Vagina (tissue), 2 donors: ENCODE data around the gene CNTNAP3B. TPM values are rescaled to one million over a fixed set of nuclear protein-coding genes. Genes with fewer than 3 reads are reported as not detected.
"Not testable (repeated sequence)": the region's sequence is repeated elsewhere in the genome, so short reads cannot be mapped to it uniquely, and the experiment has no call there.

Experiments
- DNase-seq, 2 donors: peaks; one replicate each; pipeline ENCODE4 v3.0.0-alpha.2; 2017; ENCODE audit errors: extremely low spot score in 2 of 2
- H3K27ac ChIP-seq: fragments of 200-600 bp; sonication (generic); one replicate; pipeline ENCODE4 v1.5.1; 2019
- H3K27me3 ChIP-seq: fragments of 200-600 bp; sonication (generic); one replicate; pipeline ENCODE4 v1.5.1; 2019
- H3K36me3 ChIP-seq, 2 donors: fragments of 200-600 bp; sonication (generic); one replicate each; pipeline ENCODE4 v1.5.1; 2017 to 2019
- H3K4me1 ChIP-seq: fragments of 200-600 bp; sonication (generic); one replicate; pipeline ENCODE4 v1.5.1; 2019
- H3K4me3 ChIP-seq, 2 donors: fragments of 200-600 bp; sonication (generic); 1 replicate in 1 of 2; 2 replicates in 1 of 2; pipeline ENCODE4 v1.5.1; 2016 to 2019
- H3K9me3 ChIP-seq: fragments of 200-600 bp; sonication (generic); one replicate; pipeline ENCODE4 v1.5.1; 2019
- intact Hi-C: fragments of 100-400 bp; cut with DNase I; formaldehyde crosslinking; loops from one replicate; pipeline ENCODE4 v1.15.1; 2023
- total RNA-seq: library from RNA; depleted of rRNA; stranded (reverse); fragments of >200 nt; gene quantifications from one replicate; pipeline ENCODE4 v1.2.3, GENCODE V29; 2016

The CNTNAP3B gene
- total RNA-seq, 1 donor from 2014 or later: 34.1 TPM

DNA sequence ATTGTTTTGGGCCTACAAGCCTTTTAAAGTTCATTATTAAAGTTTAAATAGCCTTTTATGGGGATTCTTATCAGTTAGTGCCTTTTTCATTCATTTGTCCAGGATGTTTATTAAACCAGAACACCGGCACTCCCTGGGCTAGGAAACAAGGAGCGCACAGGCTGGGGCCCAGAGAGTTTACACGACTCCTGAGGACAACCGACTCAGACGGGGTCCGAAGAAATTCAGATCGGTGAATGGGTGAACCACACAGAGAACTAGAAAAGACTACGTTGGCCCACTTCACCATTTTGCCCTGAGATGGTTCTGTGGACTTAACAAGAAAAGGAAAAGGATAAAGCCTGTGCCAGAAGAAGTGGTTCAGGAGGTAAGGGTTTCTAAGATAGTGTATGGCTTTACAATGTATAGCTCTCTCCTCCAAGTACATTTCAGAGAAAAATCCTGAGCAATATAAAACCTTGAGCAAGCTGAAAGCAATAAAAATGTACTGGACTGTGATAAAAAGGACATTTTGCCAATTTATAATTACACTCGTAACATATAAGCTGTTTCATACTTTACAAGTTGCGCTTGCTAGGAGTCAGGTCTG, 84.7 kb downstream of the CNTNAP3B start:
- H3K27ac ChIP-seq, H3K36me3 ChIP-seq, H3K27me3 ChIP-seq, H3K9me3 ChIP-seq, intact Hi-C loops, H3K4me3 ChIP-seq, H3K4me1 ChIP-seq: not testable (repeated sequence)
- peak in 1 of 2 donors; percentile 3 for DNase-seq

DNA sequence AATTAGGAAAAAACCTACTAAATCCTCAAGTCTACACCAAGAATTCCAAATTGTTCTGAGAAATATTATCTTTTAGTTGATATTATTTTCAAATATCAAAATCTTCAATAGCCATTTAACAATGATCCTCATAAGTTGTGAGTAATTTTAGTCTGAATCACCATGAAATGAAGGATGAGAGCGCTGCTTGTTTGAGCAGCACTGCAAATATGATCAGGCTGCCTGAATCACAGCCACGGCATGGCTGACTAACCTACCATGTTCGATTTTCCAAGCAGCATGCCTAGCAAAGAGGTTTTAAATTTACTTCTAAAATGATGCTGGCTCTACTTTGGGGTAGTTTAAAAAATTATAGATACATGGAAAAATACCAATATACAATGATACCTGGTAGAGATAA, 95.7 kb downstream of the CNTNAP3B start:
- H3K4me3 ChIP-seq, H3K27ac ChIP-seq, intact Hi-C loops, H3K36me3 ChIP-seq, H3K9me3 ChIP-seq, H3K4me1 ChIP-seq, H3K27me3 ChIP-seq, DNase-seq: not testable (repeated sequence)

DNA sequence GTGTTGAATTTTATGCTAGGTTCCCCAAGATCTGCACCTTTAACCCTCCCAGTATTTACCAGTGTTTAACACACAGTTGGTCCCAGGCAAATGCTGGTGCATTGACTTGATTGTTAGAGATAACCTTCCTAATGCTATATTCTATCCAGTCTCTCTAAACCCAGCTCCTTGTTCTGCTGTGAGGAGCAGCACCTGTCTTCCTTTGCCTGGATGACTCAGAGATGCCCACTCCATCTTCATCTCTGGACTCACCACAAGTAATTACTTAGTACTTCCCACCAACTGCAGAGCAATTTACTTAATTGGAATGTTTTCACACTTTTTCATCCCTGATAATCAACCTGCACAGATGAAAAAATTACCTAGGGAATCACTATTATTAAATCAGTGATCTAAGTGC, 108.6 kb downstream of the CNTNAP3B start:
- intact Hi-C loops, H3K27me3 ChIP-seq, H3K36me3 ChIP-seq, H3K4me1 ChIP-seq, H3K27ac ChIP-seq, H3K4me3 ChIP-seq, DNase-seq, H3K9me3 ChIP-seq: not testable (repeated sequence)

DNA sequence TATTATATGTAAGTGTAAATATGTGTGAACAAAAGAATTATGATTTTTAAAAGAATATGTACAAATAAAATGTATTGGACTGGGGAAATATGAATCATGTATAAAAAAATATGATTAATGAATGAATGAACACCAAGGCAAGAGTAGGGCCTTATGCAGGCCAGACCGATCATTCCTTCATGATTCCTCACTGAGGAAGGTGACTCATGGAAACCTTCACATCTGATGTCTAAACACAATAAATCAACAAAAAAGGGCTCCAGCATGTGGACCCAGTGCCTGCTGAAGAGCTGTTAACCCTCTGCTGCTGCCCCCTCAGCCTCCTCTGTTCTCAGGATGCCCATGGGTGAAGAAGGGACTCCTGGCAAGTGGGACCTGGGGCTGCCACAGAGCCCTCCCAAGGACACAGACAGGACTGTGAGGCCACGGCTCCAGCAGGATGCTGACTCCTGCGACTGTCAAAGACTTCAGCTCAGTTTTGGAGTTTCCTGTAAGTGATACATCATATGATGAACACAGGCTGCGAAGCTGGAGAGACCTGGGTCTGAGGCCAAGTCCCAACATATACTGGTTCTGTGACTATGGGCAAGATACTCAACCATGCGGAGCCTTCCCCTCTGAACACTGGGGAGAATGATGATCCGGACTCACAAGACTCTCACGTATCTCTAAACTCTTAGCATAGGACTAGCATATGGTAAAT, 110.9 kb downstream of the CNTNAP3B start:
- DNase-seq, H3K4me3 ChIP-seq, H3K36me3 ChIP-seq, H3K27ac ChIP-seq, H3K27me3 ChIP-seq, intact Hi-C loops, H3K9me3 ChIP-seq, H3K4me1 ChIP-seq: not testable (repeated sequence)

DNA sequence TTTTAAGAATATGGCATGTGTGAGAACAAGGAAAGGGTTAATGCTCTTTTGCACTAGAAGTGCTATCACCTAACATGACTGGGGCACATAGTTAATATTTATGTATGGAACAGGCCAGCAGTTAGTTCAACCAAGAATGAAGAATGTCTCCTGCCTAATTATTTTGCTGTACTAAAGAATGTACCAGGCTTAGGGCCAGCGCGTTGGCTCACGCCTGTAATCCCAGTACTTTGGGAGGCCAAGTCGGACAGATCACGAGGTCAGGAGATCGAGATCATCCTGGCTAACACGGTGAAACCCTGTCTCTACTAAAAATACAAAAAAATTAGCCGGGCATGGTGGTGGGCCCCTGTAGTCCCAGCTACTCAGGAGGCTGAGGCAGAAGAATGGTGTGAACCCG, 114.9 kb downstream of the CNTNAP3B start:
- H3K27ac ChIP-seq, H3K4me1 ChIP-seq, intact Hi-C loops: not testable (repeated sequence)

DNA sequence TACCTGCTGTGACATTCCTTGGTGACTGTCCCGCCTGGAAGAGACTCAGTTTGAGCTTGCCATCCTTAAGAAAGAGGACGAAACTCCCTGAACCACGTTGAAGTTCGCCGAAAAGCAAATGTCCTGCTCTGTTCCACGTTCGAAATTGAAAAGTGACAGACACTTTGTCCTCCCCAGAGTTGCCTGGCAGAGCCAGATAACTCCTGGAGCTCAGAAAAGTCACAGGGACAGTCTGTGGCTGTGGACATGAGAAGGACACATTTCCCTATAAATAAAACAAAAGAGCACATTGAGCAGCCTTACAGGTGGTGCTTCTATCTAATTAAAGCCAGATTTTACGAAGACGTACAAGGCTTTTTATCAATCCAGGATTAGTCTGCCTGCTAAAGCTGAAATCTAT, 137.6 kb downstream of the CNTNAP3B start:
- H3K4me3 ChIP-seq, H3K27me3 ChIP-seq, DNase-seq, intact Hi-C loops, H3K36me3 ChIP-seq, H3K9me3 ChIP-seq, H3K27ac ChIP-seq, H3K4me1 ChIP-seq: not testable (repeated sequence)

More for the DNA sequence above, 114.9 kb downstream of the CNTNAP3B start:
- H3K27me3 ChIP-seq, H3K4me3 ChIP-seq, H3K9me3 ChIP-seq, DNase-seq, H3K36me3 ChIP-seq: not testable (repeated sequence)

DNA sequence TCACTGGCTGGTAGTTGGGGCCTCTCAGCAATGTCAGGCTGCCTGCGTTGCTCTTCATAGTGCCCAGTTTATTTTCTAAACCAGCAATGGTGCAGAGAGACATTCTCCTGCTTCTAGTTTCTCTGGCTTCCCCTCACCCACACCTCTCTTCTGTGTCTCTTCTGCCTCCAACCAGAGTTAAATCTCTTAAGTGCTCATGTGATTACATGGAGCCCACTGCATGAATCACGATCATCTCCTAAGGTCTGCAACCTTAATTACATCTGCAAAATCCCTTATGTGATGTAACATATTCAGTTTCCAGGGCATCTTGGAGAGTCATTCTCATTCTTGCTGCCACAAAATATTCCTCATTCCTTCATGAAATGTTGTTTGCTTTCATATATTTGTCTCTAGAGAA, 149.0 kb downstream of the CNTNAP3B start:
- H3K4me1 ChIP-seq, DNase-seq, H3K9me3 ChIP-seq, H3K36me3 ChIP-seq, H3K27me3 ChIP-seq, H3K4me3 ChIP-seq, intact Hi-C loops, H3K27ac ChIP-seq: not testable (repeated sequence)

DNA sequence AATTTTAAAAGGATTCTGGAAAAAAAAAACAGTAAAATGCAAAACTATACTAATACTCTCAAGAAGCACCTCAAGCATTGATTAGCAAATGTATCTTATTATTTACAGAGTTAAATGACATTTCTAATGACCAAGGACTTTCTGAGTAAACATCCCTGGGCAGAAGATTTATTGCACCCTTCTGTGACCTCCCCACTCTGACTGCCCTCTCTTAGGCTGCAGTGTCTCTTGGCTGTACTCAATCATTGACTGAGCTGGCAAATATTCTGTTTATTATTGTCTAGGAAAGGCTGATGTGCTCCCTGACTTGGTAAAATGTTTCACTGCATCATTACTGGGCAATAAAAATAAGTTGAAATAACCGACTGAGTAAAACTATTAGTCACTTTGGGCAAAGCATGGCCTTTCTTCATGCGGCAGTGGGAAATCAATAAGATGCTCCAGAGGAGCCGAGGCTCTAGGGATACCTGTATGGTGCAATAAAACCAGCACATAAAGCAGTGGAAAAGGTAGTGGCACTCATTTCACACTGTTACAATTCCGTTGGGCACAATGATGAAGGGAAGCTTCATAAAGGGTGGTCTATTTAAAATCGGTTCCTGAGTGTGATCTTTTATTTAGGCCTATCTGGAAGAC, 151.1 kb downstream of the CNTNAP3B start:
- DNase-seq, intact Hi-C loops, H3K27ac ChIP-seq, H3K36me3 ChIP-seq, H3K4me3 ChIP-seq, H3K9me3 ChIP-seq, H3K27me3 ChIP-seq, H3K4me1 ChIP-seq: not testable (repeated sequence)

DNA sequence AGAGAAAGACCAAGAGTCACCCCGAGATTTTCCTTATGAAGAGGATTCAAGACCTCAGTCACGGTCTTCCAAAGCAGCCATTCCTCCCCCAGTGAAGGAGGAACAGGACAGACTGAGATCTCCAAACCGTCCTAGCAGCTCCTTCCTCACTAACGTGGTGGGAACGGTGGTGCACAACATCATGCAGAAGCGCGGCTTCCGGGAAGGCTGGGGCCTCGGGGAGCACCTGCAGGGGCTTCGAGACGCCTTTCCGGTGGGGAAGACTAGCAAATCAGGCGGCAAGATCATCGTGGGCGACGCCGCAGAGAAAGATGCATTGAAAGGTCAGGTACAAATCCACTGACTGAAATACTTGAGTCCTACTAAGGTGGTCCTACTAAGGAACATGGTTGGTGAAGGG, 154.3 kb downstream of the CNTNAP3B start:
- H3K27ac ChIP-seq, H3K9me3 ChIP-seq, H3K4me3 ChIP-seq, H3K36me3 ChIP-seq, DNase-seq, H3K4me1 ChIP-seq, H3K27me3 ChIP-seq, intact Hi-C loops: not testable (repeated sequence)

DNA sequence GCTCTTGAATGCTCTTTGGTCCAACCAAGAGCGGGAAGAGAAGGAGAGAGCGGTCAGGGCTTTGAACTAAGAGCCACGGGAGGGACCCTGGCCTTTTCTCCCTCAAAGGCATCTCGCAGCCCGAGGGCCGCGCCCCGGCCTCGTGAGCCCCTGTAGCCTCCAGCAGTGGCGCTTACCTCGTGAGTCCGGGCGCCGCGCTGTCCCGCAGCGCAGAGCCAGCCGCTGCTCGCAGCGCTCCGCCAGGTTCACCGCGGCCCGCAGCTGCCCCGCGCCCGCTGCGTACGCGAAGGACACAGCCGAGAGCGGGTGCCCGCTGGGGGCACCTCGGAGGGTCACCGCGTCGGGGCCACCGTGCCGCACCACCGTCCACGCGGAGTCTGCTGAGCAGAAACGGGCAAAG, 176.2 kb downstream of the CNTNAP3B start:
- intact Hi-C loops: not testable (repeated sequence)

DNA sequence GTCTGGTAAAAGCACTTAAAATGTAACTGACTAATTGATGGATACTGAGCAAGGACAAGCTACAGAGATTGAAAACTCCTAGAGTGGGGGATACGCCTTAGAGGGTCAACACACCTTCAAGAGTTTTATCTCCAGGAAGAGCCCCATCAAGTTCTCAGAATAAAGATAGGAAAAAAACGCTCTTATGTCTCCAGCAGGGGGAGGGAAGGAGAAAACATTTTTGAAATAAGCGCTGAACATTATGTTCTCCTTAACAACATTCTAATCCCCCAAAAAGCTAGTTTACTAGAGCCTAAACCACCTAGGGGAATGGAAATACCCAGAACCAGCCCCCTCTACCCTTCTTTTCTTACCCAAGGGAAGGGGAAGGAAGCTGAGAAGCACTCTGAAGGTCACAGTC, 187.5 kb downstream of the CNTNAP3B start:
- intact Hi-C loops, H3K4me1 ChIP-seq, H3K27me3 ChIP-seq, H3K27ac ChIP-seq, H3K9me3 ChIP-seq, H3K36me3 ChIP-seq, DNase-seq, H3K4me3 ChIP-seq: not testable (repeated sequence)

More for the DNA sequence above, 176.2 kb downstream of the CNTNAP3B start:
- not testable (repeated sequence) for H3K27me3 ChIP-seq, H3K9me3 ChIP-seq, H3K27ac ChIP-seq, DNase-seq, H3K4me1 ChIP-seq, H3K36me3 ChIP-seq, H3K4me3 ChIP-seq

DNA sequence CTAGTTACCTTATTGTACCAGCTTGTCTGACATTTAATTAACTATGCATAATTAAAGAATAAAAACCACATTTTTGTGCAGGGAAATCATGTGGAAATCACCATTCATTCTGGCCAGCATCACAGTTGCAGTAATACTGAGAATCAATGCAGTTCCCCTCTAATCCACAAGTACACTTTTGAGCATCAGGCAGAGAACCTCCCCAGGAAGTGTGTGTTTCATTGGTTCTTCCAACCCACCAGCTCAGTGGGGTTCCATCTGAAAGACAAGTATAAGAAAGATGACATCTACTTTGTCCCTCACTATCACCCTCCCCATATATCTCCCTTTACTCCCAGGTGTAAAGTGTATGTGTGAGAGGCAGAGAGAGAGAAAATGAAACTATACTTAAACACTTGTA, 191.1 kb downstream of the CNTNAP3B start:
- H3K27ac ChIP-seq, H3K27me3 ChIP-seq, H3K36me3 ChIP-seq, H3K4me3 ChIP-seq, H3K9me3 ChIP-seq, DNase-seq, intact Hi-C loops, H3K4me1 ChIP-seq: not testable (repeated sequence)

DNA sequence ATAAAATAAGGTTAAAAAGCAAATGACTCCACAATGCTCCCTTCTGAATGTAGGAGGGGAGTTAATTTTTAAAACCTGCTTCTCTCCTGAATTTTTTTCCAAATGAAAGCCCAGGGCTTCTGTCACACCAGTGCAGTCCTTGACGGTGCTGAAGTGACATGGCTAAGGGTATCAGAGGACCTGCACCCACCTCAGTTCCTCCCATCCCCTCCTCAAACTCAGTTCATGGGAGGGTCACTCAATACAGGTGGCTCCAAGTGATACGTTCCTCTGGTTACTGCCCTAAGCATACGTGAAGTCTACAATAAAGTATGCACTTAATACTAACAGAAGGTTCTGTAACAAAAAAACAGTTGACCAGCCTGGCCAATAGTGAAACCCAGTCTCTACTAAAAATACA, 193.5 kb downstream of the CNTNAP3B start:
- H3K9me3 ChIP-seq, H3K36me3 ChIP-seq, H3K27me3 ChIP-seq, H3K27ac ChIP-seq, DNase-seq, H3K4me1 ChIP-seq, intact Hi-C loops, H3K4me3 ChIP-seq: not testable (repeated sequence)

DNA sequence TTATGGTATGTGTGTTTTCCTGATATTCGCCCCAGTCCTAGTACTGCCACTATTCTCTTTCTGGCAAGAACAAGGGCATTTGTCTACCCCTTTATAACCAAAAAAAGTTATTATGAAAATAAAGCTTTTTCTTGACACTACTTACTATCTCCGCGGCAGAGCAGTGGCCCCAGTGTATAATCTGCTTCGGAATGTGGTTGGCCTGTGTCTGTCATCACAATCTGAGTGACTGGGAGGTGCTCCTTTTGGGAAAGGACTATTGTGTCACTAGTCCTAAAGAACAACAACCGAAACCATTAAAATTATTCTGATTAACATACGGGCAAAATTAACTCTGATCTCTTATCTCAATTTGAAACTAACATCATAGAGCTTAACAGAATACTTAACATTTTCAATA, 200.1 kb downstream of the CNTNAP3B start:
- H3K4me3 ChIP-seq, H3K27ac ChIP-seq, H3K9me3 ChIP-seq, H3K27me3 ChIP-seq, intact Hi-C loops, DNase-seq, H3K36me3 ChIP-seq, H3K4me1 ChIP-seq: not testable (repeated sequence)
